D341Med (cell line): Measurements from ENCODE around the gene NMD3.
"Not testable (repeated sequence)": the region's sequence is repeated elsewhere in the genome, so short reads cannot be mapped to it uniquely, and the experiment has no call there.

ENCODE experiments used
- DNase-seq: peaks from one replicate; pipeline ENCODE4 v3.0.0; 2012; ENCODE audit warnings: low spot score

NMD3 gene

DNA sequence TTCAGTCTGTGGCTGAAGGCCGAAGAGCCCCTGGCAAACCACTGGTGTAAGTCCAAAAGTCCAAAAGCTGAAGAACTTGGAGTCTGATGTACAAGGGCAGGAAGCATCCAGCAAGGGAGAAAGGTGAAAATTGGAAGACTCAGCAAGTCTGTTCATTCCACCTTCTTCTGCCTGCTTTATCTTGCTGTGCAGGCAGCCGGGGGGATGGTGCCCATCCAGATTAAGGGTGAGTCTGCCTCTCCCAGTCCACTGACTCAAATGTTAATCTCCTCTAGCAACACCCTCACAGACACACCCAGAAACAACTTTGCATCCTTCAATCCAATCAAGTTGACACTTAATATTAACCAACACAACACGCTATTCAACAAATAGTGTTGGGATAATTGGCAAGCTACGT lies 61.3 kb downstream of the NMD3 start:
- DNase-seq: not testable (repeated sequence)

DNA sequence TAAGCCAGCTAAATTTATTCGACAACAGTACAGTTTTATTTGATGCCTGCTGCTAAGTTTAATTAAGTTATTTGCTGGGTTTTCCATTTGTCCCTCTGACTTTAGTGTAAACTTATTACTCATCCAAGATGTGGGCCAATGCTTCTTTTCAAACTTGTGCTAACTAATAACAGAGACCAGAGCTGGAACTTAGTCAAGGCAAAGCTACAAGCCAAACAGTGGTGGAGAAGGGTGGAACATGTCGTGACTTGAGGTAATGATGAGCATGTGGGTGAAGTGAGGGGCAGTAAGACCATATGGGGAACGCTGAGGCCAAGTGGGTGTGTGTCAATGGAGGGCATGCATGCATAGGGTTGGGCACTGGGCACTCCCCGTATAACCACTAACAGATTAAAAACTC lies 63.9 kb downstream of the NMD3 start:
- no peak for DNase-seq

DNA sequence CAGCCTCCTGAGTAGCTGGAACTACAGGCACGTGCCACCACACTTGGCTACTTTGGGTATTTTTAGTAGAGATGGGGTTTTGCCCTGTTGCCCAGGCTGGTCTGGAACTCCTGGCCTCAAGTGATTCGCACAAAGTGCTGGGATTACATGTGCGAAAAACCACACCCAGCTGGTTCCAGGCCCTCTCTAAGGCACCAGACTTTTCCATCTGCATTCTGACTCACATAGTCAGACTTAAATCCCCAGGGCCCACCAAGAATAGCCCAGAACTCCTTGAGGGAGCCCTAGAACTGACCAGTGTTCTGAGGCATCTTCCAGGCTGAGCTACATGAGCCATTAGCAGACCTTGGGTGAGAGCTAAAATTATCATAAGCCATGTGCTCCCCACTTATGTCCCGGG lies 68.1 kb downstream of the NMD3 start:
- DNase-seq: no peak

DNA sequence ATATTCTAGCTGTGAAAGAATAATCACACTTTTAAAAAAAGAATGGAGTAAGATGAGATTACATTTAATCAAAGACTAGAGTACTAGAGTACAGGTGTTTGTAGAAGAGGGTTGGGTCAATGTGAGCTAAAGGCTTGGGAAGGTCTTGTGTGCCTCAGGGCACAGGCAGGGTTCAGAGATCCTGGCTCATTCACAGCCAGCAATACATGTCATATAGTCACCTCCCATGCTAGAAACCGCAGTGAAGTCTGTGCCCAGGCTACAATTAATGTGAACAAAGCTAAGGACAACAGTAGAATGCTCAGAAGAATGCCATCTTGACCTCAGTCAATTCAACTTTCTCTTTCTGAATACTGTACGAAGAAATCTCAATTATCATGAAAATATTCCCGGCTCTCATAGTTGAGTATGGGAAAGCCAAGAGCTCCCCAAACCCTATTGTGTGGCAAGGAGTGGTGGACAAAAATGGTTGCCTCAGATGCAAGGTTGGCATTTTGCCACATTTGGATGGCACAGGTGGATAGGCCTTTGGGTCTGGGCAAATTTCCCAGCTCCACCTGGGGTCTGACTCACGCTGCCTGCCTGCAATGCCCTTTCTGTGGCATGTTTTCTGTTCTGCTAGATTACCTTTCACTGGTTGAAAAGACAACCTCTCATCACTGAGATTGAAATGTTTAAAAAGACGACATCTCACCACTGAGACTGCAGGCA lies 70.2 kb downstream of the NMD3 start:
- no peak for DNase-seq

DNA sequence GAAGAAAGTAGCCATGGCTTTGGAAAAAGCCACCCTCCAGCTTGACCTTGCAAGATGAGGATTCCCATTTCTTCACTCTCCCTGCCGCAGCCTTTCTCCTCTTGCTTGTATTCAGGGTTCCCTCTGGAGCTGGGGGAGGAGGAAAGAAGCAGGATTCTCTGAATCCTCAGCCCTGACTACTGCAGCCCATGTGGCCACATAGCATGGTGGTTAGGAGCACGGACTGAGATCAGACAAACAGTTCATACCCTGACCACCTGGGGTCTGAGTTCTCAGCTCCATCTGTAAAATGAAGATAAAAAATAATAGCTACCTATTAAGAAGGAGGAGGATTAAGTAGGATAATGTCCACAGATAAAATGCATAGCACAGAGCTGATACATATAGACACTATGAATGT lies 72.3 kb downstream of the NMD3 start:
- no peak for DNase-seq

DNA sequence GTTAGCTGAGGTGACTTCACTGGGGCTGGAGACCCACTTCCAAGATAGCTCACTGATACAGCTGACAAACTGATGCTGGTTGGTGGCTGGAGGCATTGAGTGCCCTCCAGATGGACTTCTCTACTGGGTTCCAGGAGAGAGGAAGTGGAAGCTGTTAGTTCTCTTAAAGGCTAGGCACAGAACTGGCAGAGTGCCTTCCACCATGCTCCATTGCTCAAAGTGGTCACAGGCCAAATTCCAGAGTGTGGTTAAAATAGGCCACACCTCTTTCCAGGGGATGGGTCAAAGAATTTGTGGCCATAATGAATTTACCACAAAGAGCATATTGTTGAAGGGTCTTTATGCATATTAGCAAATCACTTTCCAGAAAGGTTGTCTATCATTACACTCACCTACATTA lies 74.2 kb downstream of the NMD3 start:
- no peak for DNase-seq

DNA sequence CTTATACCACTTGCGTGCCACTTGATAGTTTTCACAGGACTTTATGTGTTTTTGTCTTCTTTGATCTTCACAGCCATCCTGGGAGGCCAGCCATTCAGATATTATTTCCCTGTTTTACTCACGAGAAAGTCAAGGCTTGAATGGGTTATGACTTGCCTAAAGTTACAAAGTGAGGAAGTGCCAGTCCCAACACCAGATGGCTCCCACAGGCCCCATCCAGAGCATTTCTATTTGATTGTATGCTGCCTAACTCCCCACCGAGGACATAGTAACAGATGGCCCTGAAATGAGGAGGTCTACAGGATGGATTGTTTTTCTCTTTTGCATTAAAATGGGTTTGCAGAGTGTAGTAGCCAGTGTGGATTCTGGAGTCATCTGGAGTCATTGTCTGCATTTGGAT lies 75.7 kb downstream of the NMD3 start:
- DNase-seq: no peak
